H1 (cell line): ENCODE results near the gene TSPAN4. TPM values are rescaled to one million over a fixed set of nuclear protein-coding genes. Genes with fewer than 3 reads are reported as not detected.

Experiments
- CTCF ChIA-PET: fragments of 300-600 bp; sonication (Branson Sonifier 250); formaldehyde crosslinking; loops from one replicate; lab custom pipeline; 2021; ENCODE audit not compliant: partially characterized antibody; lab: Charles Lee
- POLR2A ChIA-PET: fragments of 300-600 bp; sonication (Branson Sonifier 250); formaldehyde crosslinking; loops from one replicate; lab custom pipeline; 2021; ENCODE audit warnings: inconsistent platforms; ENCODE audit not compliant: partially characterized antibody; lab: Charles Lee
- DNase-seq, 2 experiments: peaks; one replicate each; pipeline versions ENCODE4 v3.0.0 to v3.0.0-alpha.2; 2010 to 2022; ENCODE audit warnings: low spot score in 2 of 2, low read depth in 1 of 2, mixed read lengths in 1 of 2
- FAIRE-seq: peaks from 2 replicates; lab custom pipeline; 2011; peaks lifted over from hg19 to GRCh38; lab: Jason Lieb, UNC
- H2AFZ ChIP-seq: 2 replicates; pipeline ENCODE4 v1.8.1; 2012; ENCODE audit warnings: low read length, inconsistent platforms
- H2AK5ac ChIP-seq: 2 replicates; pipeline ENCODE4 v1.6.1; 2013; ENCODE audit warnings: low read depth, low read length
- H2BK120ac ChIP-seq: replicated peaks from 2 replicates; pipeline ENCODE3; 2013; ENCODE audit warnings: low read depth, low read length, inconsistent platforms
- H2BK12ac ChIP-seq: 2 replicates; pipeline ENCODE4 v1.6.1; 2013; ENCODE audit warnings: low read depth, low read length
- H2BK15ac ChIP-seq: 2 replicates; pipeline ENCODE4 v1.6.1; 2013; ENCODE audit warnings: low read length
- H2BK20ac ChIP-seq: 2 replicates; pipeline ENCODE4 v1.6.1; 2013; ENCODE audit warnings: low read length
- H2BK5ac ChIP-seq: 2 replicates; pipeline ENCODE4 v1.6.1; 2013; ENCODE audit warnings: low read depth, low read length
- H3K14ac ChIP-seq: 2 replicates; pipeline ENCODE4 v1.6.1; 2013; ENCODE audit warnings: inconsistent platforms; ENCODE audit not compliant: insufficient read length
- H3K18ac ChIP-seq: 2 replicates; pipeline ENCODE4 v1.6.1; 2013; ENCODE audit warnings: low read length; ENCODE audit errors: extremely low read depth
- H3K23ac ChIP-seq: 2 replicates; pipeline ENCODE4 v1.6.1; 2013; ENCODE audit warnings: inconsistent platforms; ENCODE audit not compliant: insufficient read length
- H3K23me2 ChIP-seq: 2 replicates; pipeline ENCODE4 v1.6.1; 2013; ENCODE audit warnings: low read depth, low read length
- H3K27ac ChIP-seq: 2 replicates; pipeline ENCODE4 v1.6.1; 2011; ENCODE audit warnings: low read depth, low read length, inconsistent platforms
- H3K27me3 ChIP-seq, 4 experiments: replicated peaks in 1 of 4; 1 replicate in 1 of 4; 2 replicates in 3 of 4; pipeline versions ENCODE4 v1.6.1 to v1.8.1; 2011 to 2013; ENCODE audit warnings: low read length in 3 of 4, mild to moderate bottlenecking in 3 of 4, inconsistent platforms in 2 of 4, mixed read lengths in 2 of 4, moderate library complexity in 1 of 4; ENCODE audit not compliant: control insufficient read depth in 3 of 4, insufficient read depth in 3 of 4; ENCODE audit errors: extremely low read depth in 1 of 4
- H3K36me3 ChIP-seq, 4 experiments: 2 replicates each; pipeline versions ENCODE4 v1.6.1 to v1.8.1; 2011 to 2013; ENCODE audit warnings: mild to moderate bottlenecking in 4 of 4, low read length in 3 of 4, moderate library complexity in 2 of 4, control low read depth in 1 of 4, inconsistent platforms in 1 of 4; ENCODE audit not compliant: insufficient read depth in 4 of 4, control insufficient read depth in 2 of 4
- H3K4ac ChIP-seq: replicated peaks from 2 replicates; pipeline ENCODE3; 2013; ENCODE audit warnings: low read length, low read depth, mixed read lengths, inconsistent platforms; ENCODE audit not compliant: insufficient read length
- H3K4me1 ChIP-seq, 4 experiments: replicated peaks in 1 of 4; 1 replicate in 1 of 4; 2 replicates in 3 of 4; pipeline versions ENCODE4 v1.6.1 to v1.8.1; 2011 to 2013; ENCODE audit warnings: low read length in 3 of 4, inconsistent platforms in 2 of 4, mixed read lengths in 1 of 4; ENCODE audit not compliant: insufficient read depth in 4 of 4, control insufficient read depth in 3 of 4
- H3K4me2 ChIP-seq, 2 experiments: 2 replicates each; pipeline versions ENCODE4 v1.6.1 to v1.8.1; 2011 to 2013; ENCODE audit warnings: low read depth in 2 of 2, low read length in 2 of 2, control low read depth in 1 of 2, inconsistent platforms in 1 of 2, mild to moderate bottlenecking in 1 of 2; ENCODE audit not compliant: insufficient read depth in 1 of 2
- H3K4me3 ChIP-seq, 4 experiments: fragments of 200-600, 300-600 bp in 1 of 4; sonication (generic), shearing (Covaris generic), sonication (Bioruptor Twin) in 1 of 4; 2 replicates each; pipeline versions ENCODE4 v1.5.1 to v1.8.1; 2011 to 2016; ENCODE audit warnings: low read length in 4 of 4, low read depth in 3 of 4, control low read depth in 2 of 4, inconsistent platforms in 2 of 4, mild to moderate bottlenecking in 2 of 4, mixed read lengths in 1 of 4, moderate library complexity in 1 of 4; ENCODE audit not compliant: insufficient read depth in 2 of 4; ENCODE audit errors: extremely low read depth in 1 of 4
- H3K56ac ChIP-seq: replicated peaks from 2 replicates; pipeline ENCODE3; 2013; ENCODE audit warnings: low read depth, mild to moderate bottlenecking, mixed read lengths, low read length, inconsistent platforms; ENCODE audit not compliant: insufficient read length
- H3K79me1 ChIP-seq: 2 replicates; pipeline ENCODE4 v1.6.1; 2013; ENCODE audit warnings: low read depth, low read length, control low read depth
- H3K79me2 ChIP-seq, 2 experiments: 2 replicates each; pipeline versions ENCODE4 v1.6.1 to v1.8.1; 2012 to 2013; ENCODE audit warnings: low read length in 2 of 2, mild to moderate bottlenecking in 2 of 2, inconsistent platforms in 1 of 2; ENCODE audit not compliant: insufficient read depth in 2 of 2, control insufficient read depth in 1 of 2
- H3K9ac ChIP-seq, 4 experiments: replicated peaks in 1 of 4; 1 replicate in 1 of 4; 2 replicates in 3 of 4; pipeline versions ENCODE4 v1.6.1 to v1.8.1; 2011 to 2013; ENCODE audit warnings: low read depth in 3 of 4, low read length in 3 of 4, control low read depth in 2 of 4, mild to moderate bottlenecking in 2 of 4, moderate library complexity in 2 of 4, inconsistent platforms in 1 of 4; ENCODE audit errors: extremely low read depth in 1 of 4
- H3K9me3 ChIP-seq, 2 experiments: 2 replicates each; pipeline versions ENCODE4 v1.6.1 to v1.8.1; 2012 to 2013; ENCODE audit warnings: mild to moderate bottlenecking in 2 of 2, moderate library complexity in 2 of 2, control low read depth in 1 of 2, inconsistent platforms in 1 of 2, low read depth in 1 of 2, low read length in 1 of 2, mixed read lengths in 1 of 2; ENCODE audit not compliant: insufficient read depth in 2 of 2
- H4K20me1 ChIP-seq, 2 experiments: replicated peaks in 1 of 2; 2 replicates each; pipeline versions ENCODE3 to v1.8.1; 2011 to 2013; ENCODE audit warnings: inconsistent platforms in 2 of 2, low read length in 2 of 2, mild to moderate bottlenecking in 1 of 2; ENCODE audit not compliant: insufficient read depth in 2 of 2, control insufficient read depth in 1 of 2
- H4K5ac ChIP-seq: 2 replicates; pipeline ENCODE4 v1.6.1; 2013; ENCODE audit warnings: low read length, low read depth, mixed read lengths, inconsistent platforms; ENCODE audit not compliant: insufficient read length
- H4K8ac ChIP-seq: 2 replicates; pipeline ENCODE4 v1.8.0; 2013; ENCODE audit warnings: mild to moderate bottlenecking, moderate library complexity, low read length, inconsistent platforms; ENCODE audit not compliant: insufficient read depth; ENCODE audit errors: extremely low read depth
- H4K91ac ChIP-seq: replicated peaks from 2 replicates; pipeline ENCODE3; 2013; ENCODE audit warnings: low read length, mixed read lengths, inconsistent platforms; ENCODE audit not compliant: insufficient read length
- ASH2L ChIP-seq: fragments of 200-600, 300-600 bp; sonication (generic); IDR thresholded peaks from one replicate; pipeline ENCODE4 v1.7.1; 2017; ENCODE audit warnings: low read length
- CHD2 ChIP-seq: IDR thresholded peaks from 2 replicates; pipeline ENCODE4 v1.6.1; 2012; ENCODE audit warnings: low read length, improper control_type of control experiment
- CREB1 ChIP-seq: IDR thresholded peaks from 2 replicates; pipeline ENCODE4 v1.6.1; 2012; ENCODE audit warnings: inconsistent platforms
- GABPA ChIP-seq: IDR thresholded peaks from 2 replicates; pipeline ENCODE4 v1.6.1; 2011; ENCODE audit warnings: mild to moderate bottlenecking, low read length, moderate library complexity, borderline replicate concordance; ENCODE audit not compliant: insufficient read depth
- KDM1A ChIP-seq: fragments of 200-600, 300-600 bp; sonication (generic); IDR thresholded peaks from 2 replicates; pipeline ENCODE4 v1.7.1; 2016; ENCODE audit warnings: mild to moderate bottlenecking, low read length, borderline replicate concordance
- MAFK ChIP-seq: IDR thresholded peaks from 2 replicates; pipeline ENCODE4 v1.6.1; 2012; ENCODE audit warnings: low read depth, mild to moderate bottlenecking, improper control_type of control experiment, low read length
- POLR2A ChIP-seq, 2 experiments: IDR thresholded peaks; 1 replicate in 1 of 2; 2 replicates in 1 of 2; pipeline ENCODE4 v1.6.1; 2011; ENCODE audit warnings: low read depth in 2 of 2, low read length in 2 of 2, mild to moderate bottlenecking in 2 of 2; ENCODE audit errors: control extremely low read depth in 1 of 2
- POU5F1 ChIP-seq: IDR thresholded peaks from 2 replicates; pipeline ENCODE4 v1.6.1; 2011; ENCODE audit warnings: low read depth, mild to moderate bottlenecking, low read length, moderate library complexity
- RFX5 ChIP-seq: IDR thresholded peaks from 2 replicates; pipeline ENCODE4 v1.6.1; 2011; ENCODE audit warnings: low read depth, low read length, improper control_type of control experiment, borderline replicate concordance
- RNF2 ChIP-seq: fragments of 200-900, 300-1000 bp; sonication (generic); IDR thresholded peaks from 2 replicates; pipeline ENCODE4 v1.7.1; 2016; ENCODE audit warnings: borderline replicate concordance, low read depth, mild to moderate bottlenecking, antibody characterized with exemption, low read length; ENCODE audit not compliant: poor library complexity, severe bottlenecking; ENCODE audit errors: missing control alignments
- SAP30 ChIP-seq: fragments of 300-600 bp; sonication (generic); IDR thresholded peaks from 2 replicates; pipeline ENCODE4 v1.7.1; 2012; ENCODE audit warnings: low read length, moderate library complexity, mild to moderate bottlenecking, inconsistent platforms; ENCODE audit not compliant: insufficient read depth, insufficient replicate concordance
- SP2 ChIP-seq: IDR thresholded peaks from 2 replicates; pipeline ENCODE4 v1.6.1; 2012; ENCODE audit warnings: mild to moderate bottlenecking, low read length, inconsistent platforms
- TAF1 ChIP-seq: IDR thresholded peaks from 2 replicates; pipeline ENCODE4 v1.6.1; 2011; ENCODE audit warnings: mild to moderate bottlenecking, low read depth, low read length
- TCF12 ChIP-seq: IDR thresholded peaks from 2 replicates; pipeline ENCODE4 v1.6.1; 2011; ENCODE audit warnings: low read depth, mild to moderate bottlenecking, low read length
- TEAD4 ChIP-seq: IDR thresholded peaks from 2 replicates; pipeline ENCODE4 v1.6.1; 2012; ENCODE audit warnings: low read depth, low read length, inconsistent platforms, mixed read lengths
- WGBS, 2 experiments: shearing (Covaris generic) in 1 of 2; methylation state at CpG; one replicate each; pipeline versions ENCODE4 v1.1.6 to v1.1.7; 2013 to 2015; ENCODE audit warnings: low lambda C conversion rate in 2 of 2, mixed read lengths in 2 of 2, inconsistent platforms in 1 of 2, low coverage in 1 of 2, missing lambda C conversion rate in 1 of 2; ENCODE audit not compliant: insufficient replicate concordance in 2 of 2, insufficient coverage in 1 of 2, insufficient read length in 1 of 2; ENCODE audit errors: extremely low coverage in 1 of 2, missing lambda C conversion rate in 1 of 2; 5-methylcytosine and 5-hydroxymethylcytosine counted together
- polyA plus RNA-seq, 7 experiments: library from polyadenylated mRNA; depleted of rRNA in 3 of 7; stranded (reverse) in 5 of 7; unstranded in 2 of 7; fragments of >200 nt in 5 of 7; fragments of 200-250 nt in 2 of 7; gene quantifications; 1 replicate in 5 of 7; 2 replicates in 1 of 7; 4 replicates in 1 of 7; pipeline versions ENCODE4 v1.2.1 to v1.2.3, GENCODE V29; 2011 to 2013; ENCODE audit warnings: missing spikeins in 2 of 7, mixed read lengths in 2 of 7
- total RNA-seq: library from RNA; stranded (reverse); fragmentation: NEBNext Ultra II Directional; extraction: Animal tissue kit (Norgen Biotek cat#: 25700); gene quantifications from 2 replicates; pipeline ENCODE4 v1.2.1, GENCODE V29; 2021

TSPAN4 gene
- total and polyA plus RNA-seq, 2 of the 8 experiments (the other 6 are each of a cell fraction or from before 2014, with no cell fraction given), result 74.1 to 145 TPM

- Histone ChIP-seq H3K36me3 (peaks cover 0 to 12% (median 0%) of the 10 kb centered on the region in 4 experiments; a peak in 4 of 8 replicates), H3K79me1 (no peaks in the 10 kb centered on the region), H2AK5ac (no peak overlapping the region), H3K18ac (no peak overlapping the region), H4K20me1 (peaks cover 8 to 25% of the 10 kb centered on the region in 2 experiments), H4K5ac (no peak overlapping the region), H2BK20ac (no peak overlapping the region), H3K27ac (no peak overlapping the region), H2AFZ (no peak overlapping the region), H3K23ac (no peak overlapping the region), H2BK12ac (no peak overlapping the region), H3K4me3 (no peak overlapping the region), H3K9ac (no peak overlapping the region), H4K91ac (no peak overlapping the region), H3K4me1 (no peaks in the 10 kb centered on the region; a peak in 2 of 7 replicates), H3K27me3 (no peaks in the 10 kb centered on the region), H2BK5ac (no peak overlapping the region), H2BK15ac (no peak overlapping the region), H3K23me2 (no peaks in the 10 kb centered on the region), H3K56ac (no peak overlapping the region), H4K8ac (no peak overlapping the region), H2BK120ac (no peak overlapping the region), H3K4ac (no peak overlapping the region), H3K9me3 (no peaks in the 10 kb centered on the region), H3K79me2 (no peaks in the 10 kb centered on the region), H3K4me2 (no peak overlapping the region), H3K14ac (no peak overlapping the region)
- no peak for DNase-seq
- POLR2A ChIA-PET, result interaction anchor here (1.2 to 2.8 kb wide), 8 partner anchors 8 to 33 kb away, joined by 4 to 10 read pairs (median 5); partner anchors contain the start of gene TSPAN4
- no peak for FAIRE-seq
- CTCF ChIA-PET, result interaction anchor here (2.5 to 2.8 kb wide), 2 partner anchors 14 to 28 kb away, joined by 8 to 11 read pairs; no protein-coding TSS in a partner anchor
- 94% methylated on average over 21 of the region's 21 CpGs; no CpG with 5 or more reads in 1 of the 2 experiments for WGBS, 2 experiments
- TF ChIP-seq RFX5 (no peak), TEAD4 (no peak), KDM1A (no peak), GABPA (no peak), CHD2 (no peak), SP2 (no peak), MAFK (no peak), TAF1 (no peak), RNF2 (no peak), POU5F1 (no peak), ASH2L (no peak), POLR2A (IDR thresholded peaks at IDR 0.05; ENCODE audit: control extremely low read depth in 1 of 2, low read depth in 2 of 2, low read length in 2 of 2) (no peak), CREB1 (no peak), TCF12 (no peak), SAP30 (no peak)
Observed at GRCh38 chr11:875769-876301, 33.2 kb downstream of the TSPAN4 start.
